ENCODE results near the gene SLC16A11.
"Not testable (repeated sequence)": the region's sequence is repeated elsewhere in the genome, so short reads cannot be mapped to it uniquely, and the experiment has no call there.

DNA sequence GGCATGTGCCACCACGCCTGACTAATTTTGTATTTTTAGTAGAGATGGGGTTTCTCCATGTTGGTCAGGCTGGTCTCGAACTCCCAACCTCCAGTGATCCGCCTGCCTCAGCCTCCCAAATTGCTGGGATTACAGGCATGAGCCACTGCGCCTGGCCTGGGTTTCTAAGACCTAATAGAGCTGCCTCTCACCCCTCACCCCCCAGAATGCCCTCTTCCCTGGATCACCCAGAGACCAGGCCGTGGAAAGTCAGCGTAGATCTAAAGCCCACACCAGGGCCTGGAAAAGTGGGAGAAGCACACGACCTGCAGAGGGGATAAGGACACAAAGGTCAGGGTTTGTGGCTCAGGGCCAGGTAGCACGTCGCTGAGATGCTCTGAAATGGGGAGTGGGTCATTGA, 6.7 kb upstream of the SLC16A11 start:
- TF ChIP-seq CTCF, POLR2A (IDR thresholded peaks at IDR 0.05): not testable (repeated sequence)
